Measurements from ENCODE around the gene SH3BP5L. TPM values are rescaled to one million over a fixed set of nuclear protein-coding genes. Genes with fewer than 3 reads are reported as not detected.
A peak's percentile ranks its signal among the peaks of the same experiment; 100 is the strongest.

Gene SH3BP5L
- total RNA-seq, 1 donor from 2014 or later: 29.3 TPM

DNA sequence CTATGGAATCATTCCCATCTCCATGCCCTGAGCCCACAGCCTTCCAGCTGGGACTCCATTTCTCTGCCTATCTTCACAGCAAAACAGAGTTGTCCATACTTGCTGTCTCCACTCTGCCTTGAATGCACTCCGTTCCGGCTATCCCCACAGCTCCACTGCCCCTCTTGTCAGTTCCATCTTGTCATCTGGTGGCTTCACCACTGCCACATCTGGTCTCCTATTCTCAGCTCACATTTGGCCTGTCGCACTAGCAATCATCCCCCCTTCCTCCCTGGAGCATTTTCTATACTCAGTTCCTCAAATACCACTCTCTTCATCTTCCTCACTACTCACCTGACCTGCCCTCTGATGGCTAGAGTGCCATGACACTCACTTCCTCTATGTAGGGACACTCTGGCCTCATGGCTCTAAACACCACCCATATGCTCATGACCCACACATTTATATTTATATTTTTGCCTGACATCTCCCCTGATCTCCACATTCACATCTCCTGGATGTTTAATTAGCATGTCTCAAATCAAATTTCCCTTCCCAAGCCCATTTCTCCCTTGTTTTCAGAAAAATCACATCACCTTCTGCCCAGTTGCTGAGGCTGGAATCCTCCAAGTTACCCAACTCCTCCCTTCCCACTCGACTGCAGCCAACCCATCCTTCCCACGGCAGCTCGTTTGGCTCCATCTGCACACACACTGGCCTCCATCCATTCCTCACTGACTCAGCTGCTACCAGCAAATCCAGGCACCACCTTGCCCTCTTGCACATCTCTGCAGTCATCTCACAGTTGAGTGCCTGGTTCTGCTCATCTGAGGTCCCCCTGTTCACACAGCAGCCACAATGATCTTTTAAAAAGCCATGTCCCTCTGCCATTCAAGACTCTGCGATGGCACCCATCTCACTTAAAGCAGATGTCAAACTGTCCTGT lies 27.0 kb upstream of the SH3BP5L start:
- DNase-seq (ENCODE audit: extremely low read depth, low read depth, low spot score): no peak

DNA sequence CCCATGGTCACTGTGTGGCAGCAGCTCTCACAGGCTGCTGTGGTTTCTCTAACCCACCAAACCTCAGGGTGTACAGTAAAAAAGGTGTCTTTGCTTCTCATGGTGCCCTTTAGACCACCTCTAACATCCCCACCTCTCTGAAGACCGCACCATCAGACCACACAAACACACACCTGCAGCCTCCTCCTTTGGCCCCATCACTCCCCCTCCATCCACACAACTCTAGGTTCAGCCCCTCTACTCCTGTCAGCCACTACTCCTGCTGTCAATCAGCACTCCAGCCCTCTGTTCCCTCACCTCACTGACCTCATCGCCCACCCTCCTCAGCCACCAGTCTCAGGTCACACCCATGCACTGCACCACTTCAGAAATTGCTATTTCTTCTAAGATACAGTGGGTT lies 25.7 kb upstream of the SH3BP5L start:
- DNase-seq (ENCODE audit: extremely low read depth, low read depth, low spot score): no peak

- DNase-seq (ENCODE audit: extremely low read depth, low read depth, low spot score): no peak
These were observed 25.0 kb upstream of the SH3BP5L start for GRCh38 chr1:248850536-248851251.

DNA sequence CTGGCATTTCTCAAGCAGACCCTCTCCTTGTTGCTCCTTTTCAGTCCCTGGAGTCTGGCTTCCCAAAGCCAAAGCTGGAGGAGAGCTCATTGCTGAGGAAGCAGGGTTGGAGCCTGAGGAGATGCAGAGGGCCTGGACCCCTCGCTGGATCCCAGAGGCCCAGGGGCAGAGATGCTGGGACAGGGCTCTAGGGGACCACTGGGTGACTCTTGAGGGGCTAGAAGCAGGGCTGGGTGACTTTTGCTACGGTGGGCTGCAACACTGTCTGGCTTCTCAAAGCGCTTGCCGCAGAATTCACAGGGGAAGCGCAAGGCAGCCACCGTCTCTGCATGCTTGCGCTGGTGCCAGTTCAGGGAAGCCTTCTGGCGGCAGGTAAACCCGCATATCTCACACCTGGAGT lies 24.4 kb upstream of the SH3BP5L start:
- DNase-seq (ENCODE audit: extremely low read depth, low read depth, low spot score): no peak

DNA sequence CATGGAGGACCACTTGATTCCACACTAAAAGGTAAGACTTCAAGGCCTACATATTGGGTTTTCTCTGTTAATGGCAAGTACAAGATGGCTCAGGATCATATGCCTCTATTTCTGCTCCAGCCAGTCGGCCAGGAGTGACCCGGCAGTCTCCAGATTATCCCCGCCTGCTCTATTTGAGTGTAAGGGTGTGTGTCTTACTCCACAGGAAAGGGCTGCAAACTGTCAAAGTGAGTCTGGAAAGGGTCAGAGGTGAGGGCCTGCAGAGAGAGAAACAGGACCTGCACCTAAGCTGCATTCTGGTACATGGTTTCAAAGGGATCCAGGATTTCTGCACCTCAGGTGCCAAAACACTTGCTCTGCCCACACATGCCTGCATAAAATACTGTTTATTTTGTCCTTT lies 23.9 kb upstream of the SH3BP5L start:
- DNase-seq (ENCODE audit: extremely low read depth, low read depth, low spot score): no peak

DNA sequence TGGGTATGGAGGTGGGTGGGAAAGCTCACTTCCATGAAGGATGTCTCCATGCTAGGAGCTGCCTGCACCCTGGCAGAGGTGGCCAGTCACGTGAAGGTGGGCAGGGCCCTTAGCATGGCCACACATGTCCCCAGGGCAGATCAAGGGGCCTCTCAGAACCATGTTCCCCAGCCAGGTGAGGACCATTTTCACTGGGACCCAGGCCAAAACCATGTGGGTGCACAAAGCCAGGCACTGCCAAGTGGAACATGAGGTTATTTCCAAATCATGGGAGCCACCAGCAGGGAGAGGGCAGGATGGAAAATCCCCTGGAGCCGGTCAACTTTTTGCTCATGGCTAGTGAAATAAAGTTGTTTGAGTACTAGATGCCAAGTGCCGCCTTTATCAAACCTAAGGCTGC lies 23.4 kb upstream of the SH3BP5L start:
- DNase-seq (ENCODE audit: extremely low read depth, low read depth, low spot score): no peak

DNA sequence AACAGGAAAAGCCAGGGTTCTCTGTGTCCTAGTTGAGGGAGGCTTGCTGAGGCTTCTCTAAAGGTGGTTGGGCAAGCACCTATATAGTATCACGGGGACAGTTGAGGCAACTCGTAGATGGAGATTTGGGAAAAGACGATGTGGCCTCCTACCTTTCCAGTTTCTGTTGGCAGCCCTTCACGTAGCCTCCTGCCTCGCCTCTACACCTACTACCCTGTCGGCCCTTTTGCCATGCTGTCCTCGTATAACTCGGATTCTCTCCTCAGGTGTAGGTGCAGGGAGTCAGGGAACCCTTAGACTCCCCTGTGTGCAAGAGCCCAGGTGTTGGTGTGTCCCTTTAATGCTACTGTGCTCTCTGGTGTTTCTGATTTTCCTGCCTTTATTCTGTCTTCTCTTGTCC lies 22.9 kb upstream of the SH3BP5L start:
- DNase-seq (ENCODE audit: extremely low read depth, low read depth, low spot score): no peak

DNA sequence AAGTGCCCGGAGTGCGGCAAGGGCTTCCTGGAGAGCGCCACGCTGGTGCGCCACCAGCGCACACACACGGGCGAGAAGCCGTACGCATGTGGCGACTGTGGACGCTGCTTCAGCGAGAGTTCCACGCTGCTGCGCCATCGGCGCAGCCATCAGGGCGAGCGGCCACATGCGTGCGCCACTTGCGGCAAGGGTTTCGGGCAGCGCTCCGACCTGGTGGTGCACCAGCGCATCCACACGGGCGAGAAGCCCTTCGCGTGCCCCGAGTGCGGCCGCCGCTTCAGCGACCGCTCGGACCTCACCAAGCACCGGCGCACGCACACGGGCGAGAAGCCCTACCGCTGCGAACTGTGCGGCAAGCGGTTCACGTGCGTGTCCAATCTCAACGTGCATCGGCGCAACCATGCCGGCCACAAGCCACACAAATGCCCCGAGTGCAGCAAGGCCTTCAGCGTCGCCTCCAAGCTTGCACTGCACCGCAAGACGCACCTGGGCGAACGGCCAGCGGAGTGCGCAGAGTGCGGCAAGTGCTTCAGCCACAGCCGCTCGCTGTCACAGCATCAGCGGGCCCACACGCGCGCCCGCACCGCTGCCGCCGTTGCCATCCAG lies 22.3 kb upstream of the SH3BP5L start:
- DNase-seq (ENCODE audit: extremely low read depth, low read depth, low spot score): no peak

DNA sequence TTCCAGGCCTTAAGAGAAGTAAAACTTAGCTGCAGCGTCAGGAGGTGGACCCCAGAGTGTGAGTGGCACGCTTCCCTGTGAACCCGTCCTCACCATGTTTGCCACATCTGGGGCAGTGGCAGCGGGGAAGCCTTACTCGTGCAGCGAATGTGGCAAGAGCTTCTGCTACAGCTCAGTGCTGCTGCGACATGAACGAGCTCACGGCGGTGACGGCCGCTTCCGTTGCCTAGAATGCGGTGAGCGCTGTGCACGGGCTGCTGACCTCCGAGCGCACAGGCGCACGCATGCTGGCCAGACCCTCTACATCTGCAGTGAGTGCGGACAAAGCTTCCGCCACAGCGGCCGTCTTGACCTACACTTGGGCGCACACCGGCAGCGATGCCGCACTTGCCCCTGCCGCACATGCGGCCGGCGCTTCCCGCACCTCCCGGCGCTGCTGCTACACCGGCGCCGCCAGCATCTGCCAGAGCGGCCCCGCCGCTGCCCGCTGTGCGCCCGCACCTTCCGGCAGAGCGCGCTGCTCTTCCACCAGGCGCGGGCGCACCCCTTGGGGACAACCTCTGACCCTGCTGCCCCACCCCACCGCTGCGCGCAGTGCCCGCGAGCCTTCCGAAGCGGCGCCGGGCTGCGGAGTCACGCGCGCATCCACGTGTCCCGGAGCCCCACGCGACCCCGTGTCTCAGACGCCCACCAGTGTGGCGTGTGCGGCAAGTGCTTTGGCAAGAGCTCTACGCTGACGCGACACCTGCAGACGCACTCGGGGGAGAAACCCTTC lies 21.7 kb upstream of the SH3BP5L start:
- DNase-seq (ENCODE audit: extremely low read depth, low read depth, low spot score): no peak

DNA sequence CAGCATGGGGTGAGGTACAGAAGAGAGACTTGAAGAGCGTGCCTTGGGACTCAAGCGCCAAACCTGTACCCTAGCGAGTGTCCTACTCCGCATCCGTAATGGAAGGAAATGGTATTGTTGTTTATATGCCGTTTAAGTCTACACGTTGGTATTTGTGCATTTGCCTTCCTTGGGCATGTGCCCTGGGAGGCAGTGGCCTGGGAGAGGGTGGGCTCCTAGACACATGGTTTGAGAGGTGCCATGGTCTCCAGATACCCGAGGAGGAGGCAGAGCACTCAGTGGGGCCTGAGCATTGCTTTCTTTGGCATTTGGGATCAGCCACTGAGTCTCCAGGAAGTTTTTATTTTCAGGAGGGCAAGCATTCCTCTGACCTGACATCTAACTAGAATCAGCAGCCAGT lies 18.8 kb upstream of the SH3BP5L start:
- no peak for DNase-seq (ENCODE audit: extremely low read depth, low read depth, low spot score)

GRCh38 chr1:248843687-248844086 lies 18.0 kb upstream of the SH3BP5L start:
- DNase-seq (ENCODE audit: extremely low read depth, low read depth, low spot score): no peak

GRCh38 chr1:248842781-248843331 lies 17.1 kb upstream of the SH3BP5L start:
- DNase-seq (ENCODE audit: extremely low read depth, low read depth, low spot score): no peak

DNA sequence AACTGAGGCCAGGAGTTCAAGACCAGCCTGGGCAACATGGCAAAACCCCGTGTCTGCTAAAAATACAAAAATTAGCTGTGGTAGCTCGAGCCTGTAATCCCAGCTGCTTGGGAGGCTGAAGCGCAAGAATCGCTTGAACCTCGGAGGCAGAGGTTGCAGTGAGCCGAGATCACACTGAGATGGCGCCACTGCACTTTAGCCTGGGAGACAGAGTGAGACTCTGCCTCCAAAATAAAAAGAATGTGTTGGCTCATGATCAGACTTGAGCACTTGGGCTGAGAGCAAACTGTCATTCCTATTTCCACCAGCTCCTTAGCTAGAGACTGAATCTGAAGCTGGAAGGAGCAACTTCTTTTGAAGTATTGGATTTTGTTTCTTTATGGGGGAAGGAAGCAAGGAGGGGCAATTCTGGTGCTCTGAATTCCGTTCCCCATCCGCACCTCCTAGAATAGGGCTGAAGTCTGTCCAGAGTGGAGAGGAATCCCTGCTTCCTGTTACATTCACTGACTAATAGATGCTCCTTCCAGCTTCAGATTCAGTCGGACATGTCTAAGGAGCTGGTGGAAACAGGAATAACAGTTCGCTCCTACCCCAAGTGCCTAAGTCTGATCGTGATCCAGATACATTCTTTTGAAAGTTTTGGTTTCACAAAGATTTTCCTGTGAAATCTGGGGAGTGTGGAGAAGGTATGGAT lies 16.1 kb upstream of the SH3BP5L start:
- DNase-seq (ENCODE audit: extremely low read depth, low read depth, low spot score): no peak

DNA sequence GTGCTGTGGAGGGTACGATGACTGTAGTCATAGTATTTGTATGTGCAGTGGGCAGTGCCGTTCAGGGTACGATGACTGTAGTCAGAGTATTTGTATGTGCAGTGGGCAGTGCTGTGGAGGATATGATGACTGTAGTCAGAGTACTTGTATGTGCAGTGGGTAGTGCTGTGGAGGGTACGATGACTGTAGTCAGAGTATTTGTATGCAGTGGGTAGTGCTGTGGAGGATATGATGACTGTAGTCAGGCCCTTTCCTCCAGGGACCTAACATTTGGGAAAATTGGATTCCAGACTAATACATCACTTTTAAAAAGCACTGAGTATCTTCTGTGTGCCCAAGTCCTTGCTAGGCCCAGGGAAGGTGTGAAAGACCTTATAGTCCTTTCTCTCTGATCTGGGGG lies 15.2 kb upstream of the SH3BP5L start:
- DNase-seq (ENCODE audit: extremely low read depth, low read depth, low spot score): no peak

DNA sequence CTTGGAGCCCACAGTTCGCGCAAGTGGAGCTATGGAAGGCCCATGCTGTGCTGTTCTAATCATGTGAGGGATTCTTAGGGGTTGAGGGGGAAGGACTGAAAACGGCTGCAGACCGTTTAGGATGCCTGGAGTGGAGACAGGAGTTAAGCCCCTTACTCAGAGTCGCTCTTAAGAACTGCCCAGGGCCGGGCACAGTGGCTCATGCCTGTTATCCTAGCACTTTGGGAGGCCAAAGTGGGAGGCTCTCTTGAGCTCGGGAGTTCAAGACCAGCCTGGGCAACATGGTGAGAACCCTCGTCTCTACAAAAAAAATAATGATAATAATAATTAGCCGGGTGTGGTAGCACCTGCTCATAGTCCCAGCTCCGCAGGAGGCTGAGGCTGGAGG lies 13.4 kb upstream of the SH3BP5L start:
- no peak for DNase-seq (ENCODE audit: extremely low read depth, low read depth, low spot score)

DNA sequence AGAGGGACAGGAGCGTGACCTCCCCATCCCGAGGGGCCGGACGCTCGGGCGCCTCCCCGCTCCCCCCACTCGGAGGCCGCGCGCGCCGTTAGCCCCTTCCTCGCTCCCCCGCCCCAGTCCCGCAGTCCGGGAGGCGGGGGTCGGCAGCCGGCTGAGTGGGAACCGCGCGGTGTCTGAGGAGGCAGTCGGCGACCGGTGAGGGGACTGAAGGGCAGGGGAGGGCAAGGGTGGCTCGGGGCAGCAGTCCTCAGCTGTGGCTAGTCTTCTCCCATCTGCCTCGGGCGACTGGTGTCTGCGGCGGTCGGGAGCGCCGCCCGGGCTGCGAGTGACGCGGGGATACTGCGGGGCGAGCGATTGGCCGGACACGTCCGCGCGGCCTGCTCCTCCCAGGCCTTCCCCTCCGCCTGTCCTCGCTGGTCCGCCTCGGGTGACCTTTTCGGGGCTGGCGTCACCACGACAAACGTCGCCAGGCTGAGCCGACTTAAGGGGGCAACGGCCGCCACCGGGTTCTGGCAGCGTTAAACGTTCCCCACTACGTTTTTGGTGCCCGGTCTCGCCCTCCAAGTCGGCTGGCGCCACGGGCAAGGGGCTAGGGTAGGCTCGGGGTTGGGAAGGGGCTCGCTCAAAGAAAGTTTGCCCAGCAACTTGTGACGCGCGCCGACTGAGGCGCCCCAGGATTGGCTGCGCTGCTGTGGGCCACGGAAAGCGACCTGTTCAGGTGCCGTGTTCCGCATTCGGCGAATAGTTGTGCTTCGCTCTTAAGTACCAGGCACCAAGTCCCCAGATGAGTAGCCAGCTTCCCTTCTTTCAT lies 12.8 kb upstream of the SH3BP5L start:
- DNase-seq (ENCODE audit: extremely low read depth, low read depth, low spot score): no peak

GRCh38 chr1:248837781-248838356 lies 12.2 kb upstream of the SH3BP5L start, which contains the start of gene ZNF672:
Gene ZNF672, plus strand, starts transcription at chr1:248838224. Its CDS starts 9,051 bp downstream, at chr1:248847275.
- DNase-seq (ENCODE audit: extremely low read depth, low read depth, low spot score): peak; percentile 63

DNA sequence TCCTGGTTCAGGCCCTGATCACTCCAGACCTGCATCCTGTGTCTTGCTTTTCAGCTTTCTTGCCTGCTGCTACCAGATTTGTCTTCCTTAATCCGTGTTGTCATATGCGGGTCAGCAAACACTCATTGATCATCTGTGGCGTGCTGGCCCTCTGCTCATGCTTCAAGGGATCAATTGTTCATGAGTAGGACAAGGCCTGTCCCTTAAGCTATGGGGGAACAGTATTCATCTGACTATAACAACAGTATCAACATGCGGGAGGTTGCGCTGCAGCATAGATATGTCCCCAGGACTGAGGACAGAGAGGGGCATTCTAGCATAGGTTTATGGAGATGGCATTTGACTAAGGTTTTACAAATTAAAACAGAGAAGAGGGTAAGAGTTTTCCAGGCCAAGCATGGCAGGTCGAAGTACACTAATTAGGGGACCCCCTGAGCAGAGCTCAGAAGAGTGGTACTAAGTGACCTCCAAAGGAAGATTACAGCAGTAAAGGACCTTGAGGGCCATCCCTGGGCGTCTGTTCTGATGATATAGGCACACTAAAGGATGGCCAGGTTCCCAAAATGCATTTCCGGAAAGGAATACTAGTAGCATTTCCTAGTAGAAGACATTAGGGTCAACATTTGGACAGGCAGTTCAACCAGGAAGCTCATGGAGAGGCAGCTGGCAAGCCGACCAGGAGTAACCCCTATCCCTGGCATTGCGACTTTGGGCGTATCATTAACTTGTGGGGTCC lies 11.5 kb upstream of the SH3BP5L start:
- DNase-seq (ENCODE audit: extremely low read depth, low read depth, low spot score): no peak

Data from glomerular endothelial cell (primary cell).